ENCODE results near the gene GRM5.
"Not testable (repeated sequence)": the region's sequence is repeated elsewhere in the genome, so short reads cannot be mapped to it uniquely, and the experiment has no call there.

- TF ChIP-seq, protein P1, sequence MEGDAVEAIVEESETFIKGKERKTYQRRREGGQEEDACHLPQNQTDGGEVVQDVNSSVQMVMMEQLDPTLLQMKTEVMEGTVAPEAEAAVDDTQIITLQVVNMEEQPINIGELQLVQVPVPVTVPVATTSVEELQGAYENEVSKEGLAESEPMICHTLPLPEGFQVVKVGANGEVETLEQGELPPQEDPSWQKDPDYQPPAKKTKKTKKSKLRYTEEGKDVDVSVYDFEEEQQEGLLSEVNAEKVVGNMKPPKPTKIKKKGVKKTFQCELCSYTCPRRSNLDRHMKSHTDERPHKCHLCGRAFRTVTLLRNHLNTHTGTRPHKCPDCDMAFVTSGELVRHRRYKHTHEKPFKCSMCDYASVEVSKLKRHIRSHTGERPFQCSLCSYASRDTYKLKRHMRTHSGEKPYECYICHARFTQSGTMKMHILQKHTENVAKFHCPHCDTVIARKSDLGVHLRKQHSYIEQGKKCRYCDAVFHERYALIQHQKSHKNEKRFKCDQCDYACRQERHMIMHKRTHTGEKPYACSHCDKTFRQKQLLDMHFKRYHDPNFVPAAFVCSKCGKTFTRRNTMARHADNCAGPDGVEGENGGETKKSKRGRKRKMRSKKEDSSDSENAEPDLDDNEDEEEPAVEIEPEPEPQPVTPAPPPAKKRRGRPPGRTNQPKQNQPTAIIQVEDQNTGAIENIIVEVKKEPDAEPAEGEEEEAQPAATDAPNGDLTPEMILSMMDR (IDR thresholded peaks at IDR 0.05; ENCODE audit: low read depth, low read length): not testable (repeated sequence)
- not testable (repeated sequence) for TF ChIP-seq EZH2phosphoT487 (IDR thresholded peaks at IDR 0.05; ENCODE audit: low read depth)
Measured at GRCh38 chr11:88838139-88838538, 227.6 kb downstream of the GRM5 start.
